HepG2 (cell line): ENCODE results near the gene RGMA.
A peak's percentile ranks its signal among the peaks of the same experiment; 100 is the strongest.

ENCODE experiments used
- ATF1 ChIP-seq: IDR thresholded peaks from 2 replicates; pipeline ENCODE4 v1.6.1; 2016; ENCODE audit warnings: mild to moderate bottlenecking, control low read depth
- CREB1 ChIP-seq, 2 experiments: fragments of 450-650 bp in 1 of 2; IDR thresholded peaks; 2 replicates each; pipeline ENCODE4 v1.6.1; 2016 to 2017; ENCODE audit warnings: control low read depth in 1 of 2, mild to moderate bottlenecking in 1 of 2, missing compliant biosample characterization in 1 of 2, missing genetic modification characterization in 1 of 2
- GABPA ChIP-seq, 2 experiments: IDR thresholded peaks; 2 replicates each; pipeline ENCODE4 v1.6.1; 2011 to 2016; ENCODE audit warnings: low read depth in 2 of 2, low read length in 1 of 2, missing biosample characterization in 1 of 2, missing genetic modification characterization in 1 of 2
- NFE2L2 ChIP-seq: fragments of 150-350 bp; IDR thresholded peaks from 2 replicates; pipeline ENCODE4 v1.6.1; 2014; ENCODE audit warnings: low read length
- POLR2A ChIP-seq, 2 experiments: IDR thresholded peaks; 2 replicates each; pipeline ENCODE4 v1.6.1; 2011; ENCODE audit warnings: low read depth in 2 of 2, low read length in 2 of 2, mild to moderate bottlenecking in 1 of 2, moderate library complexity in 1 of 2; ENCODE audit not compliant: insufficient read depth in 1 of 2
- SAP130 ChIP-seq: IDR thresholded peaks from 2 replicates; pipeline ENCODE4 v1.6.1; 2016; ENCODE audit warnings: low read depth
- ZNF616 ChIP-seq: sonication (generic); formaldehyde crosslinking; IDR thresholded peaks from 2 replicates; pipeline ENCODE4 v1.5.0; 2020; ENCODE audit warnings: low read depth, mild to moderate bottlenecking, missing genetic modification reagents
- TF ChIP-seq, protein P1 (sequence below): IDR thresholded peaks from 2 replicates; pipeline ENCODE4 v1.6.1; 2018; ENCODE audit warnings: missing genetic modification reagents, mild to moderate bottlenecking, missing compliant biosample characterization
- TF ChIP-seq, protein P2 (sequence below): sonication (generic); formaldehyde crosslinking; IDR thresholded peaks from 2 replicates; pipeline ENCODE4 v1.8.0; 2022; ENCODE audit warnings: low read depth, missing genetic modification reagents
- TF ChIP-seq, protein P3 (sequence below): sonication (generic); formaldehyde crosslinking; IDR thresholded peaks from 2 replicates; pipeline ENCODE4 v1.4.0; 2020; ENCODE audit warnings: missing genetic modification reagents
- TF ChIP-seq, protein P4 (sequence below): sonication (generic); formaldehyde crosslinking; IDR thresholded peaks from 2 replicates; pipeline ENCODE4 v1.5.0; 2020; ENCODE audit warnings: mild to moderate bottlenecking, missing genetic modification reagents, moderate library complexity

DNA sequence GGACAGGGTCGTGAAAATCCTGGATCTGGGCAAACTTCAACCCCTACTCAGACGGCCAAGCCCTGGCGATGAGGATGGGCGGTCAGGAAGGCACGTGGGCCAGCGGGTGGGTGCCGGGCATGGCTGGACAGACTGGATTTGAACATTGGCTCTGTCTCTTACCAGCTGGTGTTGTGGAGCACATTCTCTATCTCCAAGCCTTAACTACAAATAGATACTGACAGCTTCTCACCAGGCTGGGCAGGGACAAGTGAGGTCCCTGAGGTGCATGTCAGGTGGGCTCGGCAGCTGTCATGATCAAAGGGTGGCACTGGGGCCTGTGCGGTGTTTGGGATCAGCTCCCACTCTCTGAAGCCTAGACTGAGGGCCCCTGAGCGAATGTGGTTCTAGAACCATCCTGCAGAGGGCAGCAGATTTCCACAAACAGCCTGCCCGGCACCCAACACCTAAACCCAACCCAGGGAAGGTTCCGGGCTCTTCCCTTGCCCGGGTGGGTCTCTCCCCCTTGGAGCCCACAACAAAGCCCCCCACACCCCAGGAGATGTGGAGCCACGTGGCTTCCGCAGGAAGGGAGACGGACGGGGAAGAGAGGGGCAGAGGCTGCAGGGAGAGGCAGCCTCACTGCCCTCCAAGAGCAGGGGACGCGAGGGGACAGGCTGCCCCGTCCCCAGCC is 58.4 kb downstream of the RGMA start:
- TF ChIP-seq SAP130 (CRISPR knock-in tag) (peak; percentile 9; the same call in 1 of the 2 replicates), ATF1 (CRISPR knock-in tag) (no peak), POLR2A (IDR thresholded peaks at IDR 0.05; ENCODE audit: insufficient read depth in 1 of 2, low read depth in 2 of 2, low read length in 2 of 2) (no peak), CREB1 (IDR thresholded peaks at IDR 0.05) (no peak), CREB1 (CRISPR knock-in tag; IDR thresholded peaks at IDR 0.05) (no peak), NFE2L2 (no peak), ZNF616 (no peak), GABPA (IDR thresholded peaks at IDR 0.05; ENCODE audit: low read depth, low read length) (no peak), GABPA (CRISPR knock-in tag; IDR thresholded peaks at IDR 0.05; ENCODE audit: low read depth) (no peak)
- TF ChIP-seq, protein P1, sequence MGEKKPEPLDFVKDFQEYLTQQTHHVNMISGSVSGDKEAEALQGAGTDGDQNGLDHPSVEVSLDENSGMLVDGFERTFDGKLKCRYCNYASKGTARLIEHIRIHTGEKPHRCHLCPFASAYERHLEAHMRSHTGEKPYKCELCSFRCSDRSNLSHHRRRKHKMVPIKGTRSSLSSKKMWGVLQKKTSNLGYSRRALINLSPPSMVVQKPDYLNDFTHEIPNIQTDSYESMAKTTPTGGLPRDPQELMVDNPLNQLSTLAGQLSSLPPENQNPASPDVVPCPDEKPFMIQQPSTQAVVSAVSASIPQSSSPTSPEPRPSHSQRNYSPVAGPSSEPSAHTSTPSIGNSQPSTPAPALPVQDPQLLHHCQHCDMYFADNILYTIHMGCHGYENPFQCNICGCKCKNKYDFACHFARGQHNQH (CRISPR knock-in tag): no peak
- TF ChIP-seq, protein P2, sequence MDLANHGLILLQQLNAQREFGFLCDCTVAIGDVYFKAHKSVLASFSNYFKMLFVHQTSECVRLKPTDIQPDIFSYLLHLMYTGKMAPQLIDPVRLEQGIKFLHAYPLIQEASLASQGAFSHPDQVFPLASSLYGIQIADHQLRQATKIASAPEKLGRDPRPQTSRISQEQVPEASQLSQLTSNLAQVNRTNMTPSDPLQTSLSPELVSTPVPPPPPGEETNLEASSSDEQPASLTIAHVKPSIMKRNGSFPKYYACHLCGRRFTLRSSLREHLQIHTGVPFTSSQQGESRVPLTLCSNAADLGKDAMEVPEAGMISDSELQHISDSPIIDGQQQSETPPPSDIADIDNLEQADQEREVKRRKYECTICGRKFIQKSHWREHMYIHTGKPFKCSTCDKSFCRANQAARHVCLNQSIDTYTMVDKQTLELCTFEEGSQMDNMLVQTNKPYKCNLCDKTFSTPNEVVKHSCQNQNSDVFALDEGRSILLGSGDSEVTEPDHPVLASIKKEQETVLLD (CRISPR knock-in tag): no peak
- TF ChIP-seq, protein P3, sequence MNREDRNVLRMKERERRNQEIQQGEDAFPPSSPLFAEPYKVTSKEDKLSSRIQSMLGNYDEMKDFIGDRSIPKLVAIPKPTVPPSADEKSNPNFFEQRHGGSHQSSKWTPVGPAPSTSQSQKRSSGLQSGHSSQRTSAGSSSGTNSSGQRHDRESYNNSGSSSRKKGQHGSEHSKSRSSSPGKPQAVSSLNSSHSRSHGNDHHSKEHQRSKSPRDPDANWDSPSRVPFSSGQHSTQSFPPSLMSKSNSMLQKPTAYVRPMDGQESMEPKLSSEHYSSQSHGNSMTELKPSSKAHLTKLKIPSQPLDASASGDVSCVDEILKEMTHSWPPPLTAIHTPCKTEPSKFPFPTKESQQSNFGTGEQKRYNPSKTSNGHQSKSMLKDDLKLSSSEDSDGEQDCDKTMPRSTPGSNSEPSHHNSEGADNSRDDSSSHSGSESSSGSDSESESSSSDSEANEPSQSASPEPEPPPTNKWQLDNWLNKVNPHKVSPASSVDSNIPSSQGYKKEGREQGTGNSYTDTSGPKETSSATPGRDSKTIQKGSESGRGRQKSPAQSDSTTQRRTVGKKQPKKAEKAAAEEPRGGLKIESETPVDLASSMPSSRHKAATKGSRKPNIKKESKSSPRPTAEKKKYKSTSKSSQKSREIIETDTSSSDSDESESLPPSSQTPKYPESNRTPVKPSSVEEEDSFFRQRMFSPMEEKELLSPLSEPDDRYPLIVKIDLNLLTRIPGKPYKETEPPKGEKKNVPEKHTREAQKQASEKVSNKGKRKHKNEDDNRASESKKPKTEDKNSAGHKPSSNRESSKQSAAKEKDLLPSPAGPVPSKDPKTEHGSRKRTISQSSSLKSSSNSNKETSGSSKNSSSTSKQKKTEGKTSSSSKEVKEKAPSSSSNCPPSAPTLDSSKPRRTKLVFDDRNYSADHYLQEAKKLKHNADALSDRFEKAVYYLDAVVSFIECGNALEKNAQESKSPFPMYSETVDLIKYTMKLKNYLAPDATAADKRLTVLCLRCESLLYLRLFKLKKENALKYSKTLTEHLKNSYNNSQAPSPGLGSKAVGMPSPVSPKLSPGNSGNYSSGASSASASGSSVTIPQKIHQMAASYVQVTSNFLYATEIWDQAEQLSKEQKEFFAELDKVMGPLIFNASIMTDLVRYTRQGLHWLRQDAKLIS (CRISPR knock-in tag): no peak
- TF ChIP-seq, protein P4, sequence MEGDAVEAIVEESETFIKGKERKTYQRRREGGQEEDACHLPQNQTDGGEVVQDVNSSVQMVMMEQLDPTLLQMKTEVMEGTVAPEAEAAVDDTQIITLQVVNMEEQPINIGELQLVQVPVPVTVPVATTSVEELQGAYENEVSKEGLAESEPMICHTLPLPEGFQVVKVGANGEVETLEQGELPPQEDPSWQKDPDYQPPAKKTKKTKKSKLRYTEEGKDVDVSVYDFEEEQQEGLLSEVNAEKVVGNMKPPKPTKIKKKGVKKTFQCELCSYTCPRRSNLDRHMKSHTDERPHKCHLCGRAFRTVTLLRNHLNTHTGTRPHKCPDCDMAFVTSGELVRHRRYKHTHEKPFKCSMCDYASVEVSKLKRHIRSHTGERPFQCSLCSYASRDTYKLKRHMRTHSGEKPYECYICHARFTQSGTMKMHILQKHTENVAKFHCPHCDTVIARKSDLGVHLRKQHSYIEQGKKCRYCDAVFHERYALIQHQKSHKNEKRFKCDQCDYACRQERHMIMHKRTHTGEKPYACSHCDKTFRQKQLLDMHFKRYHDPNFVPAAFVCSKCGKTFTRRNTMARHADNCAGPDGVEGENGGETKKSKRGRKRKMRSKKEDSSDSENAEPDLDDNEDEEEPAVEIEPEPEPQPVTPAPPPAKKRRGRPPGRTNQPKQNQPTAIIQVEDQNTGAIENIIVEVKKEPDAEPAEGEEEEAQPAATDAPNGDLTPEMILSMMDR (CRISPR knock-in tag): peak; percentile 90
